B cell (primary cell): ENCODE data around the gene LRFN4. TPM values are rescaled to one million over a fixed set of nuclear protein-coding genes. Genes with fewer than 3 reads are reported as not detected.

Source experiments
- ATAC-seq: fragments of 200-7000 bp; cut with Tn5 transposase; one replicate; pipeline ENCODE4 v1.10.0; 2021; ENCODE audit warnings: low read depth, mild to moderate bottlenecking, moderate number of reproducible peaks, moderate library complexity
- CTCF ChIA-PET: fragments of 350-600 bp; sonication (Branson Sonifier 250); formaldehyde crosslinking; loops from one replicate; lab custom pipeline; 2021; ENCODE audit warnings: antibody characterized with exemption, inconsistent platforms; lab: Charles Lee
- POLR2A ChIA-PET: fragments of 350-600 bp; sonication (Branson Sonifier 250); formaldehyde crosslinking; loops from one replicate; lab custom pipeline; 2021; ENCODE audit warnings: antibody characterized with exemption; lab: Charles Lee
- DNase-seq: peaks from one replicate; pipeline ENCODE4 v3.0.0; 2013
- H2AFZ ChIP-seq: 2 replicates; pipeline ENCODE4 v1.6.1; 2012; ENCODE audit warnings: mild to moderate bottlenecking, low read depth, low read length; ENCODE audit not compliant: insufficient read depth, poor library complexity, severe bottlenecking
- H3K27ac ChIP-seq, 2 donors: 1 replicate in 1 of 2; 2 replicates in 1 of 2; pipeline ENCODE4 v1.5.1; 2012 to 2013; ENCODE audit warnings: low read length in 2 of 2, mild to moderate bottlenecking in 2 of 2, moderate library complexity in 1 of 2
- H3K27me3 ChIP-seq, 4 experiments: fragments of 200-600 bp in 1 of 4; sonication (generic) in 1 of 4; replicated peaks in 1 of 4; 1 replicate in 2 of 4; 2 replicates in 2 of 4; pipeline versions ENCODE4 v1.6.1 to v1.7.0; 2013 to 2016; ENCODE audit warnings: low read length in 3 of 4, mild to moderate bottlenecking in 2 of 4, mixed read lengths in 1 of 4, moderate library complexity in 1 of 4; ENCODE audit not compliant: insufficient read depth in 4 of 4, control insufficient read depth in 3 of 4; ENCODE audit errors: control extremely low read depth in 1 of 4
- H3K36me3 ChIP-seq, 2 experiments: replicated peaks in 1 of 2; 1 replicate in 1 of 2; 2 replicates in 1 of 2; pipeline versions ENCODE4 v1.6.1 to v1.7.1; 2013; ENCODE audit warnings: low read length in 1 of 2; ENCODE audit not compliant: insufficient read depth in 2 of 2, control insufficient read depth in 1 of 2; ENCODE audit errors: control extremely low read depth in 1 of 2, extremely low read depth in 1 of 2
- H3K4me1 ChIP-seq, 2 donors: fragments of 200-600 bp in 1 of 2; sonication (generic) in 1 of 2; 1 replicate in 1 of 2; 2 replicates in 1 of 2; pipeline versions ENCODE4 v1.5.1 to v1.6.1; 2013 to 2017; ENCODE audit warnings: low read length in 2 of 2; ENCODE audit not compliant: control insufficient read depth in 2 of 2, insufficient read depth in 2 of 2
- H3K4me2 ChIP-seq: replicated peaks from 2 replicates; pipeline ENCODE3; 2012; ENCODE audit warnings: mild to moderate bottlenecking, low read depth, low read length; ENCODE audit not compliant: poor library complexity, severe bottlenecking
- H3K4me3 ChIP-seq, 5 experiments: fragments of 200-600 bp in 1 of 5; sonication (generic) in 1 of 5; 1 replicate in 3 of 5; 2 replicates in 2 of 5; pipeline versions ENCODE4 v1.5.1 to v1.7.0; 2011 to 2016; ENCODE audit warnings: low read length in 4 of 5, mild to moderate bottlenecking in 4 of 5, low read depth in 2 of 5, control low read depth in 1 of 5, moderate library complexity in 1 of 5; ENCODE audit not compliant: insufficient read depth in 1 of 5; ENCODE audit errors: control extremely low read depth in 1 of 5, extremely low read depth in 1 of 5
- H3K79me2 ChIP-seq: fragments of 200-600 bp; sonication (generic); one replicate; pipeline ENCODE4 v1.6.0; 2016; ENCODE audit warnings: low read length; ENCODE audit not compliant: control insufficient read depth, insufficient read depth
- H3K9ac ChIP-seq: fragments of 200-600 bp; sonication (generic); 2 replicates; pipeline ENCODE4 v1.6.1; 2017; ENCODE audit warnings: mild to moderate bottlenecking, low read length, moderate library complexity
- H3K9me3 ChIP-seq, 3 donors: one replicate each; pipeline versions ENCODE4 v1.6.1 to v1.7.1; 2013; ENCODE audit warnings: low read length in 2 of 3; ENCODE audit not compliant: control insufficient read depth in 2 of 3, insufficient read depth in 1 of 3; ENCODE audit errors: control extremely low read depth in 1 of 3
- H4K20me1 ChIP-seq: 2 replicates; pipeline ENCODE4 v1.6.0; 2012; ENCODE audit warnings: mild to moderate bottlenecking, low read length; ENCODE audit not compliant: insufficient read depth, control insufficient read depth, poor library complexity, severe bottlenecking
- H3K27ac Mint-ChIP-seq: one replicate; pipeline ENCODE4 v1.8.0; 2021; ENCODE audit warnings: mixed read lengths
- H3K27me3 Mint-ChIP-seq: one replicate; pipeline ENCODE4 v1.8.0; 2021; ENCODE audit warnings: mixed read lengths
- H3K4me1 Mint-ChIP-seq: one replicate; pipeline ENCODE4 v1.8.0; 2021; ENCODE audit warnings: mixed read lengths
- H3K4me3 Mint-ChIP-seq: one replicate; pipeline ENCODE4 v1.8.0; 2021; ENCODE audit warnings: mixed read lengths
- H3K9me3 Mint-ChIP-seq: one replicate; pipeline ENCODE4 v1.8.0; 2022; ENCODE audit warnings: mixed read lengths; ENCODE audit not compliant: insufficient read depth
- EZH2 ChIP-seq: IDR thresholded peaks from 2 replicates; pipeline ENCODE4 v1.6.1; 2012; ENCODE audit warnings: borderline replicate concordance, low read depth, mild to moderate bottlenecking, moderate library complexity, low read length; ENCODE audit not compliant: insufficient read depth, poor library complexity, severe bottlenecking
- WGBS: methylation state at CpG from one replicate; pipeline ENCODE4 v1.1.5; 2013; ENCODE audit warnings: missing lambda C conversion rate; ENCODE audit not compliant: insufficient coverage; 5-methylcytosine and 5-hydroxymethylcytosine counted together
- intact Hi-C: fragments of 100-400 bp; cut with micrococcal nuclease; formaldehyde crosslinking; loops from one replicate; pipeline ENCODE4 v1.10.0; 2022
- polyA plus RNA-seq: library from polyadenylated mRNA; depleted of rRNA; stranded (reverse); fragments of >200 nt; gene quantifications from 2 replicates; pipeline ENCODE4 v1.2.3, GENCODE V29; 2012
- total RNA-seq, 2 donors: library from RNA; stranded (reverse); fragments of 120-200 nt in 1 of 2; gene quantifications; 1 replicate in 1 of 2; 2 replicates in 1 of 2; pipeline versions ENCODE4 v1.2.3 to v1.2.4, GENCODE V29; 2013 to 2022
- TF ChIP-seq, protein P1 (sequence below): fragments of 200-600 bp; IDR thresholded peaks from one replicate; pipeline ENCODE4 v1.8.0; 2022; ENCODE audit warnings: antibody characterized with exemption, mild to moderate bottlenecking

The LRFN4 gene
- total and polyA plus RNA-seq, 2 donors (not counting 1 experiment from before 2014, with no cell fraction given), result 7.1 to 12.1 TPM

DNA sequence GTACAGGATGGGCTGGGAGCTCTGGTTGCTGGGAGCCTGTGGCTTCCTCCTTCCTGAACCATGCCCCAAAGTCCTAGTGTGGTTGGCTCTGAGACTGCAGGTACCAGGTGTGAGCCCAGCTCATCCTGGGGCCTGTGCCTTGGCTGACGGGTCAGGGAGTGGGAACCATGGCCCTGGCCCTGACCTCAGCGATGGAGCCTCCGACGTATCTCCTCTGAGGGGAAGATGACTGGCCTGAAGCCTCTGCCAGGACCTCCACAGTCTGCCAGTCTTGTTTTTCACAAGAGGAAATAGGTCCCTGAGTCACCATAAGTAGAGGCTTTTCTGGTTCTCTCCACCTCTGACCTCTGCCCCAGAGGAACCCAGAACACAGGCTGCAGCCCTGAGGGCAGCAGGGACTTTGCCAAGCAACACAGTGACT lies 10.2 kb upstream of the LRFN4 start:
- Histone ChIP-seq H4K20me1 (peaks cover 28% of the 10 kb centered on the region), H3K27ac (no peak overlapping the region), H2AFZ (no peak overlapping the region), H3K4me2 (no peak overlapping the region), H3K4me3 (no peak overlapping the region), H3K79me2 (peaks cover 38% of the 10 kb centered on the region), H3K27me3 (no peaks in the 10 kb centered on the region), H3K9me3 (no peaks in the 10 kb centered on the region), H3K4me1 (peaks cover 17 to 23% of the 10 kb centered on the region in 2 donors), H3K36me3 (peaks cover 3 to 35% of the 10 kb centered on the region in 2 experiments), H3K9ac (no peak overlapping the region)
- DNase-seq (no peak), ATAC-seq (no peak)
- intact Hi-C loops, result no loop called here
- no peaks in the 10 kb centered on the region for H3K9me3 Mint-ChIP-seq
- ChIA-PET CTCF (interaction anchor here (1.5 kb wide), 1 partner anchor 9 kb away, joined by 7 read pairs; no protein-coding TSS in a partner anchor), POLR2A (interaction anchor here (0.6 to 1.3 kb wide), 2 partner anchors 9 to 1280 kb away, joined by 4 to 5 read pairs; no protein-coding TSS in a partner anchor)
- TF ChIP-seq, protein P1, sequence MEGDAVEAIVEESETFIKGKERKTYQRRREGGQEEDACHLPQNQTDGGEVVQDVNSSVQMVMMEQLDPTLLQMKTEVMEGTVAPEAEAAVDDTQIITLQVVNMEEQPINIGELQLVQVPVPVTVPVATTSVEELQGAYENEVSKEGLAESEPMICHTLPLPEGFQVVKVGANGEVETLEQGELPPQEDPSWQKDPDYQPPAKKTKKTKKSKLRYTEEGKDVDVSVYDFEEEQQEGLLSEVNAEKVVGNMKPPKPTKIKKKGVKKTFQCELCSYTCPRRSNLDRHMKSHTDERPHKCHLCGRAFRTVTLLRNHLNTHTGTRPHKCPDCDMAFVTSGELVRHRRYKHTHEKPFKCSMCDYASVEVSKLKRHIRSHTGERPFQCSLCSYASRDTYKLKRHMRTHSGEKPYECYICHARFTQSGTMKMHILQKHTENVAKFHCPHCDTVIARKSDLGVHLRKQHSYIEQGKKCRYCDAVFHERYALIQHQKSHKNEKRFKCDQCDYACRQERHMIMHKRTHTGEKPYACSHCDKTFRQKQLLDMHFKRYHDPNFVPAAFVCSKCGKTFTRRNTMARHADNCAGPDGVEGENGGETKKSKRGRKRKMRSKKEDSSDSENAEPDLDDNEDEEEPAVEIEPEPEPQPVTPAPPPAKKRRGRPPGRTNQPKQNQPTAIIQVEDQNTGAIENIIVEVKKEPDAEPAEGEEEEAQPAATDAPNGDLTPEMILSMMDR, result no peak
- no peak for TF ChIP-seq EZH2
- peaks cover 25% of the 10 kb centered on the region for H3K4me1 Mint-ChIP-seq
- no peak overlapping the region for H3K4me3 Mint-ChIP-seq
- no peaks in the 10 kb centered on the region for H3K27me3 Mint-ChIP-seq
- 100% methylated on average over 4 of the region's 4 CpGs for WGBS
- H3K27ac Mint-ChIP-seq, result no peak overlapping the region

DNA sequence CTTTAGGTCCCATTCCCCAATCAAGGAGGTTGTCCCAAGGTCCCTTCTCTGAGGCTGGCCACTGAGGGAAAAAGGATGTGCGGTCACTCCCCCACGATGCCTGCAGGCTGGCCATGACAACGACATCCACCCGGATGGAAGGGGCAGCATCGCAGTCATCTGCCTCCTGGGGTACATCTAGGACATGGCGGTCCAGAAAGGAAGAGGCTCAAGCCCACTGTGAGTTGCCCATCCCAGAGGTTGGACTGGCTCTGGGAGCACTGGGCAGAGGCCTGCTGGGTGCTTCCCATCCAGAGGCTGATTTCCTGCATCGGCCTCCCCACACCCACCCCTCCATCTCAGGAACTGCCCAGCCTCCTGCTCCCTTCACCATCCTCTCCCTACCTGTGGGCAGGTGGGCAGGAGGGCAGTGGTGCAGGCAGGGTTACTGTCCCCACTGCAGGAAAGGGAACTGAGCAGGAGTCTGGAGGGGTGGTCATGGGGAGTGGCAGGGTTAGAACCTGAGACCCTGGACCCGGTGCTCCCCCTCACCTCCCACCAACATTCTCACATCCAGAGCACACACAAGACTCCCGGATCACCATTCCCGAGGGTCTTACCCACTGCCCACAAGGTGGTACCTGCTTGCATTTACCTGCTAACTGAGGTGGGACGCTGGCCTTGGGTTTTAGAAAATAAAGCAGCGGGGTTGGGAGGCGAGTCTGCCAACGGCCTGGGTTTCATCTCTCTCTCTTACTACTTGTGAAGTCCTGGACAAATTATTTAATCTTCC lies 9.2 kb upstream of the LRFN4 start:
- Histone ChIP-seq H3K9ac (no peak overlapping the region), H3K4me1 (peaks cover 8 to 20% of the 10 kb centered on the region in 2 donors), H2AFZ (no peak overlapping the region), H3K9me3 (no peaks in the 10 kb centered on the region), H3K27ac (no peak overlapping the region), H3K27me3 (no peaks in the 10 kb centered on the region), H3K4me3 (no peak overlapping the region), H3K36me3 (peaks cover 3 to 32% of the 10 kb centered on the region in 2 experiments), H4K20me1 (peaks cover 18% of the 10 kb centered on the region), H3K79me2 (peaks cover 28% of the 10 kb centered on the region), H3K4me2 (no peak overlapping the region)
- Mint-ChIP-seq H3K27me3 (no peaks in the 10 kb centered on the region), H3K9me3 (no peaks in the 10 kb centered on the region), H3K4me1 (peaks cover 22% of the 10 kb centered on the region), H3K4me3 (no peak overlapping the region), H3K27ac (no peak overlapping the region)
- TF ChIP-seq, protein P1, result no peak
- TF ChIP-seq EZH2, result no peak
- ChIA-PET CTCF (no interaction called here), POLR2A (no interaction called here)
- ATAC-seq (no peak), DNase-seq (no peak)
- WGBS, result 96% methylated on average over 6 of the region's 14 CpGs
- intact Hi-C loops, result no loop called here
